OCI-LY7 (cell line): Measurements from ENCODE around the gene ZNF124. TPM values are rescaled to one million over a fixed set of nuclear protein-coding genes. Genes with fewer than 3 reads are reported as not detected.

Experiments
- BruUV-seq: library from RNA; stranded (reverse); fragments of 400-500 nt; replicated peaks from 2 replicates; lab custom pipeline; 2021; lab: Mats Ljungman, UMichigan
- CTCF ChIA-PET: fragments of 300-600 bp; sonication (Branson Sonifier 250); formaldehyde crosslinking; loops from one replicate; lab custom pipeline; 2022; ENCODE audit warnings: antibody characterized with exemption; ENCODE audit not compliant: unreplicated experiment; lab: Charles Lee
- POLR2A ChIA-PET: fragments of 300-600 bp; sonication (Branson Sonifier 250); formaldehyde crosslinking; loops from one replicate; lab custom pipeline; 2022; ENCODE audit warnings: antibody characterized with exemption; lab: Charles Lee
- DNase-seq: peaks from one replicate; pipeline ENCODE4 v3.0.0-alpha.2; 2015; ENCODE audit warnings: low spot score
- H2AFZ ChIP-seq: fragments of 200-600 bp; sonication (generic), shearing (Covaris generic); 2 replicates; pipeline ENCODE4 v1.6.1; 2014; ENCODE audit warnings: mild to moderate bottlenecking, antibody characterized with exemption, low read length, moderate library complexity
- H3K27ac ChIP-seq: fragments of 200-600 bp; sonication (generic); 2 replicates; pipeline ENCODE4 v1.5.1; 2014; ENCODE audit warnings: mixed run types, low read depth, mild to moderate bottlenecking, moderate library complexity, low read length, inconsistent platforms; ENCODE audit not compliant: poor library complexity, severe bottlenecking
- H3K36me3 ChIP-seq: fragments of 200-600 bp; sonication (generic); 2 replicates; pipeline ENCODE4 v1.6.1; 2014; ENCODE audit warnings: mild to moderate bottlenecking, antibody characterized with exemption, low read length, moderate library complexity, mixed read lengths; ENCODE audit not compliant: insufficient read depth
- H3K4me1 ChIP-seq: fragments of 200-600 bp; sonication (generic); 2 replicates; pipeline ENCODE4 v1.5.1; 2014; ENCODE audit warnings: mild to moderate bottlenecking, low read length; ENCODE audit not compliant: insufficient read depth, poor library complexity, severe bottlenecking
- H3K4me2 ChIP-seq: fragments of 200-600 bp; sonication (generic); 2 replicates; pipeline ENCODE4 v1.6.1; 2014; ENCODE audit warnings: mild to moderate bottlenecking, low read length
- H3K4me3 ChIP-seq: fragments of 200-600 bp; sonication (generic); 2 replicates; pipeline ENCODE4 v1.5.1; 2014; ENCODE audit warnings: mild to moderate bottlenecking, low read depth, low read length; ENCODE audit not compliant: poor library complexity, severe bottlenecking
- H3K79me2 ChIP-seq: fragments of 200-600 bp; sonication (generic); 2 replicates; pipeline ENCODE4 v1.6.1; 2016; ENCODE audit warnings: low read depth, mild to moderate bottlenecking, low read length, moderate library complexity, mixed read lengths; ENCODE audit not compliant: insufficient read depth
- H3K9me2 ChIP-seq: fragments of 200-600 bp; sonication (generic); 2 replicates; pipeline ENCODE4 v1.6.1; 2016; ENCODE audit warnings: mild to moderate bottlenecking, low read length, mixed read lengths; ENCODE audit not compliant: insufficient read depth
- H3K9me3 ChIP-seq: fragments of 200-600 bp; sonication (generic); 2 replicates; pipeline ENCODE4 v1.6.1; 2014; ENCODE audit warnings: mild to moderate bottlenecking, mixed run types, low read length, mixed read lengths
- H4K20me1 ChIP-seq: fragments of 200-600 bp; sonication (generic); 2 replicates; pipeline ENCODE4 v1.6.1; 2014; ENCODE audit warnings: mild to moderate bottlenecking, antibody characterized with exemption, low read length, moderate library complexity, mixed read lengths; ENCODE audit not compliant: insufficient read depth
- EZH2phosphoT487 ChIP-seq: fragments of 200-600 bp; sonication (generic); IDR thresholded peaks from 2 replicates; pipeline ENCODE4 v1.6.1; 2018; ENCODE audit warnings: low read depth, borderline replicate concordance, mild to moderate bottlenecking, mixed run types, antibody characterized with exemption, low read length, moderate library complexity, mixed read lengths
- intact Hi-C: fragments of 100-400 bp; cut with micrococcal nuclease; formaldehyde crosslinking; loops from one replicate; pipeline ENCODE4 v1.10.0; 2022; ENCODE audit not compliant: unreplicated experiment
- total RNA-seq, 2 experiments: library from RNA; depleted of rRNA in 1 of 2; stranded (reverse); fragments of >200 nt in 1 of 2; shearing (Covaris generic) in 1 of 2; gene quantifications; 2 replicates each; pipeline ENCODE4 v1.2.3, GENCODE V29; 2014 to 2022
- TF ChIP-seq, protein P1 (sequence below): fragments of 200-600 bp; sonication (generic); conservative IDR thresholded peaks from 2 replicates; pipeline ENCODE4 v1.5.1; 2014; ENCODE audit warnings: mild to moderate bottlenecking, antibody characterized with exemption, low read length, moderate library complexity, mixed read lengths

Gene ZNF124
- total RNA-seq, 2 experiments from 2014 or later = 29.0 to 33.3 TPM

DNA sequence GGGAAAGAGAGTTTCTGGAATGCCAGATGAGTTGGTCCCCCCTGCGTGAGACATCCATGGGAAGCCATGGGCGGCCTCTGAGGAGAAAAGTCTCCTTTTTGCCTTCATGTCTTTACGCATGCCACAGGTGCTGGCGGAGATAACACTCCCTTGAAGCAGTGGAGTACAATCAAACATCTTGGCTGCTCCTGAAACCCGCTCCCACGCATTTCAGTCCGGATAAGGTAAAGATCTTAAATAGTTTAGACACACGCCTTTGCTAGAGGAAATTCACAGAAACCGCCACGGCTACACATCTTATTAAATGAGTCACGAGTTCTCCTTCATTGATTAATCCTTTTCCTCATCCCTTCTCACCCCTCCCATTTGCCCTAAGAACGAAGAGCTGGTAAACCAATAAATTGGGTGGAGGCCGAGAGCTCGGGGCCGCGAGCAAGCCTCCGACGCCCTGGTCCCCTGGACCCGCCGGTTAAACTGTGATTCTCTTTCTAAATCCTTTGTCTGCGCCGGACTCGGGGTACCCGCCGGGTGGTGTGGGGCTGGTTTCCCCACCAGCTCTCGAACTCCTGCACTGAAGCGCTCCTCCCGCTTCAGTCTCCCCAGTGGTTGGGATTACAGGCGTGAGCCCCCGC lies 61.1 kb downstream of the ZNF124 start:
- no peak overlapping the region for H3K4me2 ChIP-seq
- no TSS peak for BruUV-seq
- H2AFZ ChIP-seq = no peak overlapping the region
- no peaks in the 10 kb centered on the region for H3K79me2 ChIP-seq
- H3K4me3 ChIP-seq = no peak overlapping the region
- TF ChIP-seq EZH2phosphoT487 = no peak
- TF ChIP-seq, protein P1, sequence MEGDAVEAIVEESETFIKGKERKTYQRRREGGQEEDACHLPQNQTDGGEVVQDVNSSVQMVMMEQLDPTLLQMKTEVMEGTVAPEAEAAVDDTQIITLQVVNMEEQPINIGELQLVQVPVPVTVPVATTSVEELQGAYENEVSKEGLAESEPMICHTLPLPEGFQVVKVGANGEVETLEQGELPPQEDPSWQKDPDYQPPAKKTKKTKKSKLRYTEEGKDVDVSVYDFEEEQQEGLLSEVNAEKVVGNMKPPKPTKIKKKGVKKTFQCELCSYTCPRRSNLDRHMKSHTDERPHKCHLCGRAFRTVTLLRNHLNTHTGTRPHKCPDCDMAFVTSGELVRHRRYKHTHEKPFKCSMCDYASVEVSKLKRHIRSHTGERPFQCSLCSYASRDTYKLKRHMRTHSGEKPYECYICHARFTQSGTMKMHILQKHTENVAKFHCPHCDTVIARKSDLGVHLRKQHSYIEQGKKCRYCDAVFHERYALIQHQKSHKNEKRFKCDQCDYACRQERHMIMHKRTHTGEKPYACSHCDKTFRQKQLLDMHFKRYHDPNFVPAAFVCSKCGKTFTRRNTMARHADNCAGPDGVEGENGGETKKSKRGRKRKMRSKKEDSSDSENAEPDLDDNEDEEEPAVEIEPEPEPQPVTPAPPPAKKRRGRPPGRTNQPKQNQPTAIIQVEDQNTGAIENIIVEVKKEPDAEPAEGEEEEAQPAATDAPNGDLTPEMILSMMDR = no peak
- intact Hi-C loops = no loop called here
- ChIA-PET CTCF (no interaction called here), POLR2A (no interaction called here)
- no peak for DNase-seq
- H3K4me1 ChIP-seq = no peaks in the 10 kb centered on the region
- H3K27ac ChIP-seq = no peak overlapping the region
- no peaks in the 10 kb centered on the region for H3K36me3 ChIP-seq
- H3K9me3 ChIP-seq = no peaks in the 10 kb centered on the region
- H3K9me2 ChIP-seq = no peaks in the 10 kb centered on the region
- H4K20me1 ChIP-seq = no peaks in the 10 kb centered on the region

DNA sequence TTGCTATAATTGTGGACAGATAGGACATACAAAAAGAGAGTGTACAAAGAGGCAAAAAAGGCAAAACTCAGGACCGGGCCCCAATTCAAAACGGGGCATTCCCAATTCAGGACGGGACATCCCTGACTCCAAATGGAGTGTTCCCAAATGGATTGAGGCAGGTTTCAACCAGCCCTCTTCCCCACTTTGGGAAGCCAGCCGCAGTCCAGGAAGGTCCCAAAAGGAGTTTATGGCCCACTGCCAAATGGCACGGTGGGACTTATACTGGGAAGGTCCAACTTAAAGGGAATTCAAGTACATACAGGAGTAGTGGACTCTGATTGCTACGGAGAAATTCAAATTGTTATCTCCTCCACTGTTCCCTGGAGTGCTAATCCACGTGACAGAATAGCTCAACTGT lies 64.1 kb downstream of the ZNF124 start:
- BruUV-seq = no TSS peak
- Histone ChIP-seq H3K27ac (no peak overlapping the region), H3K4me1 (peaks cover 14% of the 10 kb centered on the region), H3K4me2 (no peak overlapping the region), H3K9me2 (no peaks in the 10 kb centered on the region), H3K79me2 (peaks cover 14% of the 10 kb centered on the region), H3K4me3 (no peak overlapping the region), H4K20me1 (no peaks in the 10 kb centered on the region), H3K9me3 (peaks cover 8% of the 10 kb centered on the region; the same call in 1 of the 2 replicates), H3K36me3 (peaks cover 5% of the 10 kb centered on the region), H2AFZ (no peak overlapping the region)
- DNase-seq = no peak
- TF ChIP-seq, protein P1 = no peak
- no peak for TF ChIP-seq EZH2phosphoT487
- POLR2A ChIA-PET = no interaction called here
- CTCF ChIA-PET = no interaction called here
- intact Hi-C loops = no loop called here

DNA sequence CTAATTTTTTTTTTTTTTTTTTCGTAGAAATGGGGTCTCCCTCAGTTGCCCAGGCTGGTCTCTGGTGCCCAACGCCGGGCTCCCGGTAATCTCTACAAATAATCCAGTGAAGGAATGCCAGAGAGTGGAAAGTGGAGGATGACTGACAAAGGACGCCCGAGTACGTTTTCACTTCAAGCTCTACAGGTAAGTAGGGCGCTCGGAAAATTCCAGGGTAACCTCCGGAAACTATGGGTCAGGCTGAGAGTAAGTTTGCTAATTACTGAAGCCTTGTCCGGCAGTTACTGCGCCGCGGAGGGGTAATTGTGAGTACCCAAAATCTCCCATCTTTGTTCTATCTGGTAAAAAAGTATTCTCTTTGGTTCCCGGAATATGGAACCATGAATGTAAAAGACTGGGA lies 65.9 kb downstream of the ZNF124 start:
- no peak for TF ChIP-seq EZH2phosphoT487
- TF ChIP-seq, protein P1 = no peak
- Histone ChIP-seq H2AFZ (no peak overlapping the region), H3K4me1 (peaks cover 14% of the 10 kb centered on the region), H3K4me2 (no peak overlapping the region), H3K9me2 (no peaks in the 10 kb centered on the region), H3K4me3 (no peak overlapping the region), H3K36me3 (peaks cover 22% of the 10 kb centered on the region), H3K79me2 (peaks cover 31% of the 10 kb centered on the region), H3K27ac (no peak overlapping the region), H3K9me3 (peaks cover 24% of the 10 kb centered on the region), H4K20me1 (no peaks in the 10 kb centered on the region)
- ChIA-PET CTCF (no interaction called here), POLR2A (interaction anchor here (0.7 kb wide), 1 partner anchor 346 kb away, joined by 4 read pairs; no protein-coding TSS in a partner anchor)
- no peak for DNase-seq
- BruUV-seq = no TSS peak
- intact Hi-C loops = no loop called here
